H9 (cell line): Measurements from ENCODE around the gene VRK2. TPM values are rescaled to one million over a fixed set of nuclear protein-coding genes. Genes with fewer than 3 reads are reported as not detected.

Experiments used
- DNase-seq: peaks from one replicate; pipeline ENCODE4 v3.0.0-alpha.2; 2017
- H2AFZ ChIP-seq: one replicate; pipeline ENCODE4 v1.6.1; 2013; ENCODE audit warnings: mild to moderate bottlenecking, low read length, control low read depth, moderate library complexity
- H2AK5ac ChIP-seq: 2 replicates; pipeline ENCODE4 v1.6.1; 2013; ENCODE audit warnings: low read length, control low read depth, mixed read lengths; ENCODE audit not compliant: insufficient read length
- H2BK120ac ChIP-seq: one replicate; pipeline ENCODE4 v1.6.1; 2013; ENCODE audit warnings: low read depth, mild to moderate bottlenecking, low read length, control low read depth, inconsistent platforms; ENCODE audit not compliant: poor library complexity, severe bottlenecking
- H2BK12ac ChIP-seq: 2 replicates; pipeline ENCODE4 v1.6.1; 2013; ENCODE audit warnings: low read length, control low read depth, mixed read lengths, low read depth; ENCODE audit not compliant: insufficient read length
- H2BK15ac ChIP-seq: 2 replicates; pipeline ENCODE4 v1.6.1; 2013; ENCODE audit warnings: low read depth, low read length, control low read depth
- H2BK20ac ChIP-seq: one replicate; pipeline ENCODE4 v1.6.1; 2013; ENCODE audit warnings: low read depth, mild to moderate bottlenecking, low read length, control low read depth, inconsistent platforms; ENCODE audit not compliant: poor library complexity, severe bottlenecking
- H2BK5ac ChIP-seq: 2 replicates; pipeline ENCODE4 v1.6.1; 2013; ENCODE audit warnings: low read length, control low read depth, mixed read lengths; ENCODE audit not compliant: insufficient read length
- H3K14ac ChIP-seq: 2 replicates; pipeline ENCODE4 v1.6.1; 2013; ENCODE audit warnings: low read length, control low read depth; ENCODE audit not compliant: insufficient read depth
- H3K18ac ChIP-seq: 2 replicates; pipeline ENCODE4 v1.6.1; 2013; ENCODE audit warnings: low read depth, mild to moderate bottlenecking, mixed read lengths, low read length, control low read depth; ENCODE audit not compliant: insufficient read length
- H3K23ac ChIP-seq: 2 replicates; pipeline ENCODE4 v1.6.1; 2013; ENCODE audit warnings: low read length, control low read depth, mixed read lengths, low read depth; ENCODE audit not compliant: insufficient read length
- H3K23me2 ChIP-seq: 2 replicates; pipeline ENCODE4 v1.6.1; 2013; ENCODE audit warnings: low read depth, mild to moderate bottlenecking, mixed read lengths, low read length, control low read depth; ENCODE audit not compliant: insufficient read length, poor library complexity, severe bottlenecking
- H3K27ac ChIP-seq: 2 replicates; pipeline ENCODE4 v1.5.1; 2013; ENCODE audit warnings: low read length, control low read depth, mixed read lengths, low read depth; ENCODE audit not compliant: insufficient read length
- H3K27me3 ChIP-seq: 2 replicates; pipeline ENCODE4 v1.6.1; 2013; ENCODE audit warnings: low read length, control low read depth, inconsistent platforms; ENCODE audit not compliant: insufficient read depth
- H3K4ac ChIP-seq: 2 replicates; pipeline ENCODE4 v1.6.1; 2013; ENCODE audit warnings: low read depth, mild to moderate bottlenecking, control low read depth, inconsistent platforms, low read length, moderate library complexity
- H3K4me1 ChIP-seq: 2 replicates; pipeline ENCODE4 v1.6.1; 2013; ENCODE audit warnings: low read length, control low read depth, inconsistent platforms; ENCODE audit not compliant: insufficient read depth
- H3K4me2 ChIP-seq: 2 replicates; pipeline ENCODE4 v1.6.1; 2013; ENCODE audit warnings: low read length, control low read depth, mixed read lengths; ENCODE audit not compliant: insufficient read length, insufficient read depth
- H3K56ac ChIP-seq: 2 replicates; pipeline ENCODE4 v1.6.1; 2013; ENCODE audit warnings: low read depth, mild to moderate bottlenecking, mixed read lengths, low read length, control low read depth; ENCODE audit not compliant: insufficient read length
- H3K79me1 ChIP-seq: 2 replicates; pipeline ENCODE4 v1.6.1; 2013; ENCODE audit warnings: low read depth, mild to moderate bottlenecking, moderate library complexity, low read length, control low read depth, inconsistent platforms; ENCODE audit not compliant: insufficient read depth, poor library complexity, severe bottlenecking
- H3K79me2 ChIP-seq: 2 replicates; pipeline ENCODE4 v1.6.1; 2013; ENCODE audit warnings: low read length, control low read depth, inconsistent platforms; ENCODE audit not compliant: insufficient read depth
- H3K9ac ChIP-seq: 2 replicates; pipeline ENCODE4 v1.6.1; 2013; ENCODE audit warnings: low read length, control low read depth, mixed read lengths; ENCODE audit not compliant: insufficient read length; ENCODE audit errors: extremely low read depth
- H3K9me3 ChIP-seq: one replicate; pipeline ENCODE4 v1.6.1; 2013; ENCODE audit warnings: low read depth, low read length, inconsistent platforms; ENCODE audit not compliant: control insufficient read depth
- H3T11ph ChIP-seq: one replicate; pipeline ENCODE4 v1.6.1; 2013; ENCODE audit warnings: mild to moderate bottlenecking, low read length, control low read depth, inconsistent platforms
- H4K20me1 ChIP-seq: one replicate; pipeline ENCODE4 v1.6.1; 2013; ENCODE audit not compliant: control insufficient read depth, insufficient read length, insufficient read depth
- H4K5ac ChIP-seq: 2 replicates; pipeline ENCODE4 v1.6.1; 2013; ENCODE audit warnings: low read depth, mild to moderate bottlenecking, mixed read lengths, low read length, control low read depth; ENCODE audit not compliant: insufficient read length
- H4K8ac ChIP-seq: replicated peaks from 2 replicates; pipeline ENCODE4 v1.6.1; 2013; ENCODE audit warnings: low read length, control low read depth, mixed read lengths, low read depth; ENCODE audit not compliant: insufficient read length
- H4K91ac ChIP-seq: 2 replicates; pipeline ENCODE4 v1.6.1; 2013; ENCODE audit warnings: low read depth, mild to moderate bottlenecking, moderate library complexity, mixed read lengths, low read length, control low read depth; ENCODE audit not compliant: insufficient read length
- H3K27ac Mint-ChIP-seq, 3 experiments: 2 replicates in 2 of 3; 3 replicates in 1 of 3; pipeline ENCODE4 v1.8.0; 2020 to 2021; ENCODE audit warnings: mixed read lengths in 3 of 3, mild to moderate bottlenecking in 1 of 3, moderate library complexity in 1 of 3
- H3K27me3 Mint-ChIP-seq: 2 replicates; pipeline ENCODE4 v1.8.0; 2021; ENCODE audit warnings: low read depth, mild to moderate bottlenecking, moderate library complexity, mixed read lengths
- H3K36me3 Mint-ChIP-seq, 3 experiments: 2 replicates in 2 of 3; 3 replicates in 1 of 3; pipeline ENCODE4 v1.8.0; 2020 to 2021; ENCODE audit warnings: low read depth in 3 of 3, mixed read lengths in 3 of 3; ENCODE audit not compliant: insufficient read depth in 1 of 3
- H3K4me1 Mint-ChIP-seq, 2 experiments: 2 replicates each; pipeline ENCODE4 v1.8.0; 2020; ENCODE audit warnings: mixed read lengths in 2 of 2
- H3K4me3 Mint-ChIP-seq, 2 experiments: 2 replicates in 1 of 2; 3 replicates in 1 of 2; pipeline ENCODE4 v1.8.0; 2020 to 2021; ENCODE audit warnings: mild to moderate bottlenecking in 2 of 2, mixed read lengths in 2 of 2, moderate library complexity in 1 of 2
- H3K9me3 Mint-ChIP-seq, 2 experiments: 2 replicates in 1 of 2; 3 replicates in 1 of 2; pipeline ENCODE4 v1.8.0; 2020; ENCODE audit warnings: mild to moderate bottlenecking in 2 of 2, mixed read lengths in 2 of 2, moderate library complexity in 1 of 2
- CTCF ChIP-seq: fragments of 200-600 bp; sonication (generic); conservative IDR thresholded peaks from 3 replicates; pipeline ENCODE4 v1.8.0; 2021; ENCODE audit warnings: antibody characterized with exemption, mild to moderate bottlenecking
- WGBS: extraction: QIAGEN DNeasy Blood & Tissue Kit; methylation state at CpG from one replicate; pipeline ENCODE4 v1.1.7; 2013; ENCODE audit warnings: missing lambda C conversion rate, low lambda C conversion rate, mixed read lengths; ENCODE audit not compliant: insufficient read length; ENCODE audit errors: extremely low coverage; 5-methylcytosine and 5-hydroxymethylcytosine counted together
- total RNA-seq: library from RNA; stranded (reverse); gene quantifications from 2 replicates; pipeline ENCODE4 v1.2.1, GENCODE V29; 2021

The VRK2 gene
- total RNA-seq, 1 experiment from 2014 or later: 23.8 TPM

GRCh38 chr2:58032764-58033080 lies 13.9 kb upstream of the VRK2 start:
- WGBS: no CpG with 5 or more reads among the region's 1 CpG
- Histone ChIP-seq H3K9me3 (no peaks in the 10 kb centered on the region), H3K27me3 (no peaks in the 10 kb centered on the region), H3K27ac (no peak overlapping the region), H3K79me2 (no peaks in the 10 kb centered on the region), H4K5ac (no peak overlapping the region), H3K56ac (no peak overlapping the region), H2BK120ac (no peak overlapping the region), H3K14ac (no peak overlapping the region), H3T11ph (no peak overlapping the region), H4K91ac (no peak overlapping the region), H3K23me2 (no peaks in the 10 kb centered on the region), H3K4ac (no peak overlapping the region), H3K18ac (no peak overlapping the region), H2AK5ac (no peak overlapping the region), H2BK5ac (no peak overlapping the region), H3K23ac (no peak overlapping the region), H3K9ac (no peak overlapping the region), H4K8ac (no peak overlapping the region), H2BK20ac (no peak overlapping the region), H2BK12ac (no peak overlapping the region), H2BK15ac (no peak overlapping the region), H3K4me2 (no peak overlapping the region), H2AFZ (no peak overlapping the region), H3K79me1 (no peaks in the 10 kb centered on the region), H3K4me1 (no peaks in the 10 kb centered on the region), H4K20me1 (no peaks in the 10 kb centered on the region)
- H3K4me3 Mint-ChIP-seq: no peak overlapping the region
- H3K27ac Mint-ChIP-seq: no peak overlapping the region
- no peaks in the 10 kb centered on the region for H3K36me3 Mint-ChIP-seq
- no peak for DNase-seq
- 0 out of 4 replicates have a peak, but pooled peaks cover 0 to 1% of the 10 kb centered on the region in 2 experiments for H3K4me1 Mint-ChIP-seq
- H3K9me3 Mint-ChIP-seq: no peaks in the 10 kb centered on the region
- H3K27me3 Mint-ChIP-seq: no peaks in the 10 kb centered on the region
- no peak for TF ChIP-seq CTCF
